Type B pancreatic cell (in vitro differentiated cells): ENCODE data around the gene ENC1. TPM values are rescaled to one million over a fixed set of nuclear protein-coding genes. Genes with fewer than 3 reads are reported as not detected.

Experiments used
- DNase-seq: peaks from one replicate; pipeline ENCODE4 v3.0.0; 2021; ENCODE audit warnings: mixed read lengths; ENCODE audit not compliant: unreplicated experiment; ENCODE audit errors: extremely low spot score
- H3K27ac Mint-ChIP-seq: 2 replicates; pipeline ENCODE4 v1.8.0; 2021; ENCODE audit warnings: mild to moderate bottlenecking, mixed read lengths
- H3K27me3 Mint-ChIP-seq: 2 replicates; pipeline ENCODE4 v1.8.0; 2021; ENCODE audit warnings: mixed read lengths
- H3K36me3 Mint-ChIP-seq: 2 replicates; pipeline ENCODE4 v1.8.0; 2021; ENCODE audit warnings: mixed read lengths
- H3K4me1 Mint-ChIP-seq: one replicate; pipeline ENCODE4 v1.8.0; 2021; ENCODE audit warnings: mixed read lengths; ENCODE audit not compliant: unreplicated experiment
- H3K4me3 Mint-ChIP-seq: 2 replicates; pipeline ENCODE4 v1.8.0; 2021; ENCODE audit warnings: mild to moderate bottlenecking, mixed read lengths
- H3K9me3 Mint-ChIP-seq: 2 replicates; pipeline ENCODE4 v1.8.0; 2021; ENCODE audit warnings: mixed read lengths
- total RNA-seq: library from RNA; stranded (reverse); gene quantifications from 2 replicates; pipeline ENCODE4 v1.2.1, GENCODE V29; 2021; ENCODE audit warnings: low replicate concordance
- TF ChIP-seq, protein P1 (sequence below): fragments of 200-600 bp; sonication (generic); conservative IDR thresholded peaks from 2 replicates; pipeline ENCODE4 v1.5.0; 2021; ENCODE audit warnings: antibody characterized with exemption, mild to moderate bottlenecking

The ENC1 gene
- total RNA-seq, 1 donor from 2014 or later, result 83.2 TPM

- TF ChIP-seq, protein P1, sequence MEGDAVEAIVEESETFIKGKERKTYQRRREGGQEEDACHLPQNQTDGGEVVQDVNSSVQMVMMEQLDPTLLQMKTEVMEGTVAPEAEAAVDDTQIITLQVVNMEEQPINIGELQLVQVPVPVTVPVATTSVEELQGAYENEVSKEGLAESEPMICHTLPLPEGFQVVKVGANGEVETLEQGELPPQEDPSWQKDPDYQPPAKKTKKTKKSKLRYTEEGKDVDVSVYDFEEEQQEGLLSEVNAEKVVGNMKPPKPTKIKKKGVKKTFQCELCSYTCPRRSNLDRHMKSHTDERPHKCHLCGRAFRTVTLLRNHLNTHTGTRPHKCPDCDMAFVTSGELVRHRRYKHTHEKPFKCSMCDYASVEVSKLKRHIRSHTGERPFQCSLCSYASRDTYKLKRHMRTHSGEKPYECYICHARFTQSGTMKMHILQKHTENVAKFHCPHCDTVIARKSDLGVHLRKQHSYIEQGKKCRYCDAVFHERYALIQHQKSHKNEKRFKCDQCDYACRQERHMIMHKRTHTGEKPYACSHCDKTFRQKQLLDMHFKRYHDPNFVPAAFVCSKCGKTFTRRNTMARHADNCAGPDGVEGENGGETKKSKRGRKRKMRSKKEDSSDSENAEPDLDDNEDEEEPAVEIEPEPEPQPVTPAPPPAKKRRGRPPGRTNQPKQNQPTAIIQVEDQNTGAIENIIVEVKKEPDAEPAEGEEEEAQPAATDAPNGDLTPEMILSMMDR, result no peak
- Mint-ChIP-seq H3K27me3 (no peaks in the 10 kb centered on the region), H3K36me3 (no peaks in the 10 kb centered on the region), H3K9me3 (no peaks in the 10 kb centered on the region), H3K27ac (no peak overlapping the region), H3K4me1 (peaks cover 23% of the 10 kb centered on the region), H3K4me3 (no peak overlapping the region)
- no peak for DNase-seq
Measured at GRCh38 chr5:74652576-74652975, 12.0 kb upstream of the ENC1 start.

DNA sequence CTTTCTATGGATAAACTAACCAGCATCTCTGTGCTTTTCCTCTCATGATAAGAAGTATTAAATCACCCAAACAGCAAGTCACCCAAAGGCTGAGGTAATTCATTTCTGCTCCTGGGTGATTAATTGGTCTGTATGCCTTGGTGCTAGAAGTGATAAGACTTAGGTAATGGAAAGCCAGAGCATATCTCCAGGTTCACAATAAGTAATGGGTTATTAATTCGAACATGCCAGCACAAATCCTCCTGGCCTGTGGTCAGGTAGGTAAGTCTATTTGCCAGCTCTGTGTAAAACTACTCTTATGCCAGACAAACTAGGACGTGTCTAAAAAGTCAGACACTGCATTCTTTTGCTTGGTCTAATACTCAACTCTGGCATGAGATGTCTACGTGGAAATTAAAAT lies 11.2 kb upstream of the ENC1 start:
- H3K27ac Mint-ChIP-seq, result peak overlapping the region; percentile 14
- no peak for DNase-seq
- no peak overlapping the region for H3K4me3 Mint-ChIP-seq
- H3K27me3 Mint-ChIP-seq, result no peaks in the 10 kb centered on the region
- TF ChIP-seq, protein P1, result no peak
- no peaks in the 10 kb centered on the region for H3K36me3 Mint-ChIP-seq
- H3K4me1 Mint-ChIP-seq, result peaks cover 31% of the 10 kb centered on the region
- no peaks in the 10 kb centered on the region for H3K9me3 Mint-ChIP-seq

- H3K27ac Mint-ChIP-seq, result no peak overlapping the region
- H3K36me3 Mint-ChIP-seq, result no peaks in the 10 kb centered on the region
- peaks cover 33% of the 10 kb centered on the region for H3K4me1 Mint-ChIP-seq
Measured at GRCh38 chr5:74649421-74649973, 9.0 kb upstream of the ENC1 start.

GRCh38 chr5:74648835-74649293 lies 8.3 kb upstream of the ENC1 start:
- H3K36me3 Mint-ChIP-seq, result no peaks in the 10 kb centered on the region
- no peaks in the 10 kb centered on the region for H3K27me3 Mint-ChIP-seq
- peaks cover 30% of the 10 kb centered on the region for H3K4me1 Mint-ChIP-seq
- TF ChIP-seq, protein P1, result peak; percentile 93
- H3K27ac Mint-ChIP-seq, result peak overlapping the region; percentile 40
- H3K4me3 Mint-ChIP-seq, result peak overlapping the region; percentile 20
- DNase-seq, result no peak
- H3K9me3 Mint-ChIP-seq, result no peaks in the 10 kb centered on the region

More at GRCh38 chr5:74649421-74649973, 9.0 kb upstream of the ENC1 start:
- no peaks in the 10 kb centered on the region for H3K9me3 Mint-ChIP-seq
- TF ChIP-seq, protein P1, result no peak
- H3K4me3 Mint-ChIP-seq, result no peak overlapping the region
- no peaks in the 10 kb centered on the region for H3K27me3 Mint-ChIP-seq
- no peak for DNase-seq

- DNase-seq, result no peak
- Mint-ChIP-seq H3K9me3 (no peaks in the 10 kb centered on the region), H3K27ac (peak overlapping the region; percentile 64), H3K4me1 (peaks cover 41% of the 10 kb centered on the region), H3K4me3 (no peak overlapping the region), H3K36me3 (no peaks in the 10 kb centered on the region), H3K27me3 (peaks cover 3% of the 10 kb centered on the region)
- TF ChIP-seq, protein P1, result no peak
Measured at GRCh38 chr5:74647096-74647495, 6.6 kb upstream of the ENC1 start.
